ENCODE data around the gene BLOC1S1. TPM values are rescaled to one million over a fixed set of nuclear protein-coding genes. Genes with fewer than 3 reads are reported as not detected.

Gene BLOC1S1
- total and polyA plus RNA-seq, 9 of the 15 experiments (the other 6 are each of a cell fraction or from before 2014, with no cell fraction given) = 75.2 to 161 (median 98.8) TPM

DNA sequence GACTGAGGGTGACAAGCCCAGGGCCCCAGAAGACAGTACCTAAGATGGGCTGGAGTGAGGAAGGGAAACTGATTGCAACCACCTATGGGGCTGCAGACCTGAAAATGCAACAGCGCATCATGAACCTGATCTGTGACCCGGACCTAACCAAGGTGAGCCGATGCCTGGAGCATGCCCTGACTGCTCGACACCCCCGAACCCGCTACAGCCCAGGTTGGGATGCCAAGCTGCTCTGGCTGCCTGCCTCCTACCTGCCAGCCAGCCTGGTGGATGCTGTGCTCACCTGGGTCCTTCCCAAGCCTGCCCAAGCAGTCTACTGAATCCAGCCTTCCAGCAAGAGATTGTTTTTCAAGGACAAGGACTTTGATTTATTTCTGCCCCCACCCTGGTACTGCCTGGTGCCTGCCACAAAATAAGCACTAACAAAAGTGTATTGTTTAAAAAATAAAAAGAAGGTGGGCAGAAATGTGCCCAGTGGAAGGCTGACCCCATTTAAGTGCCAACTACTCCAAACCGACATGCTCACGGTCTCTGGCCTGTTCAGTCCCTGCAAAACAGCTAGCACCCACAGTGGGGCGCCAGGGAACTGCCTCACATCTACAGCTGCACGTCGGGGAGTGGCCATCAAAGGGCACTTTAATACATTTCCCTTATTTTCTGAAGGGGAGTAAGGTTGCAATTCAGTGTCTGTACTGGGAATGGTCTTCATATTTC, 8.5 kb downstream of the BLOC1S1 start:
- H3K27ac ChIP-seq (ENCODE audit: extremely low read depth, low read depth, low read length) = no peak overlapping the region
- peak; percentile 51 to 80 (median 62) for DNase-seq (ENCODE audit: extremely low read depth in 1 of 4, low spot score in 3 of 4)
- no peak overlapping the region for H3K4me2 ChIP-seq (ENCODE audit: insufficient read depth, low read length)
- peaks cover 42% of the 10 kb centered on the region for H3K36me3 ChIP-seq (ENCODE audit: control insufficient read depth, insufficient read depth, low read length)
- in situ Hi-C loops (cut with MboI) (no loop called here), intact Hi-C loops (cut with micrococcal nuclease) (loop anchor here (1.0 kb wide), 1 partner anchor 13 kb away; no protein-coding TSS in a partner anchor)
- peak; percentile 62 for ATAC-seq
- H3K9me1 ChIP-seq (ENCODE audit: control insufficient read depth, insufficient read depth, low read length) = no peaks in the 10 kb centered on the region
- H3K27me3 ChIP-seq (ENCODE audit: control insufficient read depth in 2 of 2, insufficient read depth in 2 of 2, low read length in 2 of 2) = no peaks in the 10 kb centered on the region
- no TSS peak for BruUV-seq (replicated peaks)
- no peak overlapping the region for H2AFZ ChIP-seq (ENCODE audit: low read depth, low read length)
- peaks cover 22% of the 10 kb centered on the region; the same call in 1 of the 2 replicates for H4K20me1 ChIP-seq (replicated peaks; ENCODE audit: control insufficient read depth, insufficient read depth, low read length)
- ChIA-PET POLR2A (interaction anchor here (0.8 to 1.5 kb wide), 5 partner anchors 9 to 74 kb away, joined by 3 to 12 read pairs (median 4); partner anchors contain the start of gene BLOC1S1), CTCF (ENCODE audit: low intra/inter-chr PET ratio) (interaction anchor here (3.1 kb wide), 1 partner anchor 13 kb away, joined by 20 read pairs; no protein-coding TSS in a partner anchor)
- 57% methylated on average over 11 of the region's 11 CpGs for WGBS (ENCODE audit: insufficient coverage, low coverage, missing lambda C conversion rate)
- H3K79me2 ChIP-seq (ENCODE audit: control insufficient read depth, insufficient read depth, low read length) = peaks cover 28% of the 10 kb centered on the region
- H3K9me3 ChIP-seq (replicated peaks; ENCODE audit: control insufficient read depth, insufficient read depth, low read depth, low read length) = no peaks in the 10 kb centered on the region
- no peak overlapping the region for H3K4me3 ChIP-seq
- peak; percentile 89 for FAIRE-seq
- H3K4me1 ChIP-seq (replicated peaks in 1 of 2; ENCODE audit: control insufficient read depth in 2 of 2, insufficient read depth in 2 of 2, low read length in 2 of 2) = peaks cover 13 to 41% of the 10 kb centered on the region in 2 experiments; a peak in 4 of 5 replicates
- 0 out of 4 replicates have a peak overlapping the region, but pooled peaks of 1 of the 2 experiments have one; percentile 47 for H3K9ac ChIP-seq (ENCODE audit: insufficient read depth in 1 of 2, low read depth in 2 of 2, low read length in 2 of 2)
- TF ChIP-seq KAT7 (CRISPR knock-in tag; IDR thresholded peaks at IDR 0.05; ENCODE audit: borderline replicate concordance) = no peak
- no peak for TF ChIP-seq TEAD4 (IDR thresholded peaks at IDR 0.05; ENCODE audit: low read length)
- no peak for TF ChIP-seq TEAD4 (CRISPR knock-in tag; IDR thresholded peaks at IDR 0.05; ENCODE audit: borderline replicate concordance)
- TF ChIP-seq ZNF780A (CRISPR knock-in tag; IDR thresholded peaks at IDR 0.05) = no peak
- no peak for TF ChIP-seq NRF1 (conservative IDR thresholded peaks at IDR 0.05 in 1 of 2, IDR thresholded peaks at IDR 0.05 in 1 of 2)
- no peak for TF ChIP-seq SAFB2 (IDR thresholded peaks at IDR 0.05; ENCODE audit: borderline replicate concordance, low read depth, low read length, severe bottlenecking)
- TF ChIP-seq, protein P1, sequence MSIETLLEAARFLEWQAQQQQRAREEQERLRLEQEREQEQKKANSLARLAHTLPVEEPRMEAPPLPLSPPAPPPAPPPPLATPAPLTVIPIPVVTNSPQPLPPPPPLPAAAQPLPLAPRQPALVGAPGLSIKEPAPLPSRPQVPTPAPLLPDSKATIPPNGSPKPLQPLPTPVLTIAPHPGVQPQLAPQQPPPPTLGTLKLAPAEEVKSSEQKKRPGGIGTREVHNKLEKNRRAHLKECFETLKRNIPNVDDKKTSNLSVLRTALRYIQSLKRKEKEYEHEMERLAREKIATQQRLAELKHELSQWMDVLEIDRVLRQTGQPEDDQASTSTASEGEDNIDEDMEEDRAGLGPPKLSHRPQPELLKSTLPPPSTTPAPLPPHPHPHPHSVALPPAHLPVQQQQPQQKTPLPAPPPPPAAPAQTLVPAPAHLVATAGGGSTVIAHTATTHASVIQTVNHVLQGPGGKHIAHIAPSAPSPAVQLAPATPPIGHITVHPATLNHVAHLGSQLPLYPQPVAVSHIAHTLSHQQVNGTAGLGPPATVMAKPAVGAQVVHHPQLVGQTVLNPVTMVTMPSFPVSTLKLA (conservative IDR thresholded peaks at IDR 0.05) = no peak
- no peak for TF ChIP-seq HSF4 (CRISPR knock-in tag; IDR thresholded peaks at IDR 0.05; ENCODE audit: borderline replicate concordance)
- no peak for TF ChIP-seq BMI1 (IDR thresholded peaks at IDR 0.05; ENCODE audit: low read length)
- TF ChIP-seq, protein P2, sequence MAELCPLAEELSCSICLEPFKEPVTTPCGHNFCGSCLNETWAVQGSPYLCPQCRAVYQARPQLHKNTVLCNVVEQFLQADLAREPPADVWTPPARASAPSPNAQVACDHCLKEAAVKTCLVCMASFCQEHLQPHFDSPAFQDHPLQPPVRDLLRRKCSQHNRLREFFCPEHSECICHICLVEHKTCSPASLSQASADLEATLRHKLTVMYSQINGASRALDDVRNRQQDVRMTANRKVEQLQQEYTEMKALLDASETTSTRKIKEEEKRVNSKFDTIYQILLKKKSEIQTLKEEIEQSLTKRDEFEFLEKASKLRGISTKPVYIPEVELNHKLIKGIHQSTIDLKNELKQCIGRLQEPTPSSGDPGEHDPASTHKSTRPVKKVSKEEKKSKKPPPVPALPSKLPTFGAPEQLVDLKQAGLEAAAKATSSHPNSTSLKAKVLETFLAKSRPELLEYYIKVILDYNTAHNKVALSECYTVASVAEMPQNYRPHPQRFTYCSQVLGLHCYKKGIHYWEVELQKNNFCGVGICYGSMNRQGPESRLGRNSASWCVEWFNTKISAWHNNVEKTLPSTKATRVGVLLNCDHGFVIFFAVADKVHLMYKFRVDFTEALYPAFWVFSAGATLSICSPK (IDR thresholded peaks at IDR 0.05; ENCODE audit: borderline replicate concordance) = no peak
- TF ChIP-seq EP400 (IDR thresholded peaks at IDR 0.05) = no peak
- TF ChIP-seq, protein P3, sequence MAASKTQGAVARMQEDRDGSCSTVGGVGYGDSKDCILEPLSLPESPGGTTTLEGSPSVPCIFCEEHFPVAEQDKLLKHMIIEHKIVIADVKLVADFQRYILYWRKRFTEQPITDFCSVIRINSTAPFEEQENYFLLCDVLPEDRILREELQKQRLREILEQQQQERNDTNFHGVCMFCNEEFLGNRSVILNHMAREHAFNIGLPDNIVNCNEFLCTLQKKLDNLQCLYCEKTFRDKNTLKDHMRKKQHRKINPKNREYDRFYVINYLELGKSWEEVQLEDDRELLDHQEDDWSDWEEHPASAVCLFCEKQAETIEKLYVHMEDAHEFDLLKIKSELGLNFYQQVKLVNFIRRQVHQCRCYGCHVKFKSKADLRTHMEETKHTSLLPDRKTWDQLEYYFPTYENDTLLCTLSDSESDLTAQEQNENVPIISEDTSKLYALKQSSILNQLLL (CRISPR knock-in tag; IDR thresholded peaks at IDR 0.05; ENCODE audit: borderline replicate concordance) = no peak
- TF ChIP-seq KDM4B (IDR thresholded peaks at IDR 0.05; ENCODE audit: borderline replicate concordance in 2 of 2, low read depth in 1 of 2) = no peak
- TF ChIP-seq ZNF696 (CRISPR knock-in tag; conservative IDR thresholded peaks at IDR 0.05) = no peak
- no peak for TF ChIP-seq ZNF561 (CRISPR knock-in tag; conservative IDR thresholded peaks at IDR 0.05)
